ENCODE measurements around the gene CSNK1A1. TPM values are rescaled to one million over a fixed set of nuclear protein-coding genes. Genes with fewer than 3 reads are reported as not detected.
"Not testable (repeated sequence)": the region's sequence is repeated elsewhere in the genome, so short reads cannot be mapped to it uniquely, and the experiment has no call there.

The CSNK1A1 gene
- total RNA-seq, 1 donor from 2014 or later: 194 TPM

DNA sequence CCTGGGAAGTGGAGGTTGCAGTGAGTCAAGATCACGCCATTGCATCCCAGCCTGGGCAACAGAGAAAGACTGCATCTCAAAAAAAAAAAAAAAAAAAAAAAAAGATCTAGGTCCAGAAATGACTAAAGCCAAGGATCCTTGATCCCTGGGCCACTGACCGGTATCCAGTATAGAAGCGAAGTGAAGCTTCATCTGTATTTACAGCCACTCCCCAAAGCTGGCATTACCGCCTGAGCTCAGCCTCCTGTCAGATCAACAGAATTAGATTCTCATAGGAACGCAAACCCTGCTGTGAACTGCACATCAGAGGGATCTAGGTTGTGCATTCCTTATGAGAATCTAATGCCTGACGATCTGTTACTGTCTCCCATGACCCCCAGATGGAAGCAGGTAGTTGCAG is 9.3 kb downstream of the CSNK1A1 start:
- Mint-ChIP-seq H3K4me3 (ENCODE audit: low read depth) (no peak overlapping the region), H3K36me3 (ENCODE audit: low read depth) (peaks cover 66% of the 10 kb centered on the region), H3K9me3 (no peaks in the 10 kb centered on the region)

DNA sequence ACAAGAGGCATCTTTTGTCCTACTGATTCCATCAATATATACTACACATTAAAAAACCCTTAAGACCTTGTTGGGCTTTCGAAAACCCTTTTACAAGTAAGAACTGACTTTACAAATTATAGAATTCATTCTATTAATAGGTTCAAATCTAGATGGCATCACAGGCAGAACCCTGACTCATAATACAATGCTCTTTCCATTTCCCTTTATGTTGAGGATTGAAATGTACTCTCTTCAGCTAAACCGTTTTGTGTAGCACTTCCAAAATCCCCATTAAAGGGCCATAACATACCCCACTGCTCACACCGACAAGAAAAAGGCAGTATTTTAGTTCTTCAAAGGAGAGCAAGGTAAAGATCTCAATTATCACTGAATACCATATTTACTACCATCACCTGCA is 11.2 kb downstream of the CSNK1A1 start:
- Mint-ChIP-seq H3K27me3 (ENCODE audit: low read depth) (no peaks in the 10 kb centered on the region), H3K4me1 (ENCODE audit: low read depth) (peaks cover 36% of the 10 kb centered on the region), H3K9me3 (no peaks in the 10 kb centered on the region), H3K36me3 (ENCODE audit: low read depth) (peaks cover 60% of the 10 kb centered on the region), H3K27ac (peak overlapping the region; percentile 29), H3K4me3 (ENCODE audit: low read depth) (no peak overlapping the region)
- no peak for DNase-seq (ENCODE audit: low spot score)
- intact Hi-C loops (cut with micrococcal nuclease): no loop called here

More for the DNA sequence above, 9.3 kb downstream of the CSNK1A1 start:
- intact Hi-C loops (cut with micrococcal nuclease): no loop called here
- Mint-ChIP-seq H3K27me3 (ENCODE audit: low read depth) (no peaks in the 10 kb centered on the region), H3K4me1 (ENCODE audit: low read depth) (peaks cover 37% of the 10 kb centered on the region), H3K27ac (peak overlapping the region; percentile 38)
- DNase-seq (ENCODE audit: low spot score): no peak

DNA sequence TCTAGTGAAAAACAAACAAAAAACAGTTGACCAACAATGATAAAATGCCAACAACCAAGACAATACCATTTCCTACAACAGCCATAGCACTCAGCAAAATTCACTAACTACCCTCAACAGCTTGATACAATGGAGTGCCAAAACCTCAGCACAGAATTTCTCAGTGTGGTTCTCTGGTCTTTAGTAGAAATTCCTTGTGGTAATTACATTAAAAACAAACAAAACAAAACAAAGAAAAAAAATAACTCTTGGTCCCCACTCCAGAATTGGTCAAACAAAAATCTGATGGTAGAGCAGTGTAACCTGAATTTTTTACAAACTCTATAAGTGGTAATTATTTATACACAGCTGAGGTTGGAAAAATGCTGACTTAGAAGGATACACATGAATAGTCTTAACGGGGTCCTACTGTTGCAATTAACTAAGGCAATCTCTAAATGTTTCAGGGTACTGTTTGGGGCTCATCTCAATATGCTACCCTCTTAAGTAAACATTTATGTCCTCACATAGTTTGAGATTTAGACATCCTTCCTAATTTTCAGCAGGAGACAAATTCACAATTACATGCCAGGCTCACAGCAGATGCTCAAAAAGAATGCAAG is 13.8 kb downstream of the CSNK1A1 start:
- peaks cover 42% of the 10 kb centered on the region for H3K4me1 Mint-ChIP-seq (ENCODE audit: low read depth)
- intact Hi-C loops (cut with micrococcal nuclease): no loop called here
- no peak overlapping the region for H3K27ac Mint-ChIP-seq
- peaks cover 60% of the 10 kb centered on the region for H3K36me3 Mint-ChIP-seq (ENCODE audit: low read depth)
- no peak overlapping the region for H3K4me3 Mint-ChIP-seq (ENCODE audit: low read depth)
- H3K9me3 Mint-ChIP-seq: no peaks in the 10 kb centered on the region
- no peaks in the 10 kb centered on the region for H3K27me3 Mint-ChIP-seq (ENCODE audit: low read depth)
- no peak for DNase-seq (ENCODE audit: low spot score)

GRCh38 chr5:149535787-149536186 is 15.5 kb downstream of the CSNK1A1 start:
- DNase-seq (ENCODE audit: low spot score); H3K4me3 Mint-ChIP-seq (ENCODE audit: low read depth); intact Hi-C loops (cut with micrococcal nuclease); H3K27me3 Mint-ChIP-seq (ENCODE audit: low read depth); H3K27ac Mint-ChIP-seq; H3K9me3 Mint-ChIP-seq: not testable (repeated sequence)
- Mint-ChIP-seq H3K36me3 (ENCODE audit: low read depth) (peaks cover 57% of the 10 kb centered on the region), H3K4me1 (ENCODE audit: low read depth) (peaks cover 43% of the 10 kb centered on the region)

GRCh38 chr5:149532413-149532812 is 18.8 kb downstream of the CSNK1A1 start:
- Mint-ChIP-seq H3K4me3 (ENCODE audit: low read depth) (no peak overlapping the region), H3K27ac (no peak overlapping the region), H3K27me3 (ENCODE audit: low read depth) (no peaks in the 10 kb centered on the region), H3K4me1 (ENCODE audit: low read depth) (peaks cover 51% of the 10 kb centered on the region), H3K9me3 (no peaks in the 10 kb centered on the region), H3K36me3 (ENCODE audit: low read depth) (peaks cover 57% of the 10 kb centered on the region)
- intact Hi-C loops (cut with micrococcal nuclease): no loop called here
- no peak for DNase-seq (ENCODE audit: low spot score)

- intact Hi-C loops (cut with micrococcal nuclease): loop anchor here (2.0 kb wide), 1 partner anchor 15 kb away; no protein-coding TSS in a partner anchor
- H3K27me3 Mint-ChIP-seq (ENCODE audit: low read depth): no peaks in the 10 kb centered on the region
These were observed 21.8 kb downstream of the CSNK1A1 start for GRCh38 chr5:149529463-149529862.

GRCh38 chr5:149528281-149529060 is 22.8 kb downstream of the CSNK1A1 start:
- no peaks in the 10 kb centered on the region for H3K9me3 Mint-ChIP-seq
- no peak for DNase-seq (ENCODE audit: low spot score)
- peak overlapping the region; percentile 18 for H3K27ac Mint-ChIP-seq
- intact Hi-C loops (cut with micrococcal nuclease): loop anchor here (2.0 kb wide), 1 partner anchor 16 kb away; no protein-coding TSS in a partner anchor
- H3K27me3 Mint-ChIP-seq (ENCODE audit: low read depth): no peaks in the 10 kb centered on the region
- H3K4me3 Mint-ChIP-seq (ENCODE audit: low read depth): no peak overlapping the region
- H3K36me3 Mint-ChIP-seq (ENCODE audit: low read depth): peaks cover 51% of the 10 kb centered on the region
- H3K4me1 Mint-ChIP-seq (ENCODE audit: low read depth): peaks cover 56% of the 10 kb centered on the region

More at GRCh38 chr5:149529463-149529862, 21.8 kb downstream of the CSNK1A1 start:
- Mint-ChIP-seq H3K4me3 (ENCODE audit: low read depth) (no peak overlapping the region), H3K4me1 (ENCODE audit: low read depth) (peaks cover 59% of the 10 kb centered on the region), H3K9me3 (no peaks in the 10 kb centered on the region), H3K27ac (no peak overlapping the region), H3K36me3 (ENCODE audit: low read depth) (peaks cover 47% of the 10 kb centered on the region)
- DNase-seq (ENCODE audit: low spot score): no peak

DNA sequence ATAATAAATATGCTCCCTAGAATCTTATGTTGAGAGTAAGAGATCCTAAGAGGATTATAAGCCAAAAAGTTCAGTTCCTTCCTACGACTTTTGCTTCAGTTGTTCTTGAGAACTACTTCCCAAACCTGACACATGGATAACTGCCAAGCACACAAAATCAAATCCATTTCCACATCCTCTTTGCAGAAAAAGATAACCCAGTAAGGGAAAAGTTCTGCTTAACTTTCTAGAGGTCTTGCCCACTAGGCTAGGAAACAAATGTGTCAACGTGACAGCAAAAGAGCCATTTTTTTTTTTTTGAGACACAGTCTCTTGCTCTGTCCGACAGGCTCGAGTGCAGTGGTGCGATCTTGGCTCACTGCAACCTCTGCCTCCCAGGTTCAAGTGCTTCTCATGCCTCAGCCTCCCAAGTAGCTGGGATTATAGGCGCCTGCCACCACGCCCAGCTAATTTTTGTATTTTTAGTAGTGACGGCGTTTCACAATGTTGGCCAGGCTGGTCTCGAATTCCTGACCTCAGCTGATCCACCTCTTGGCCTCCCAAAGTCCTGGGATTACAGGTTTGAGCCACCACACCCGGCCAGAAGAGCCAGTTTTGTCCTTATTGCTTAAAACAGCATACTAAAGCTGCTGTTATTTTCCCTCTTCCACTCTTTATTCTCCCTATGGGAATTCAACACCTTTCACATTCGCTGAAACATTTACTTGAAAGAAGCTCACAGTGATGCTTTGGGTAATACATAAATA is 24.2 kb downstream of the CSNK1A1 start:
- Mint-ChIP-seq H3K27ac (no peak overlapping the region), H3K36me3 (ENCODE audit: low read depth) (peaks cover 51% of the 10 kb centered on the region), H3K9me3 (no peaks in the 10 kb centered on the region), H3K4me3 (ENCODE audit: low read depth) (no peak overlapping the region), H3K27me3 (ENCODE audit: low read depth) (no peaks in the 10 kb centered on the region), H3K4me1 (ENCODE audit: low read depth) (peaks cover 54% of the 10 kb centered on the region)
- no peak for DNase-seq (ENCODE audit: low spot score)
- intact Hi-C loops (cut with micrococcal nuclease): no loop called here

GRCh38 chr5:149521739-149522685 is 29.2 kb downstream of the CSNK1A1 start:
- Mint-ChIP-seq H3K27ac (no peak overlapping the region), H3K27me3 (ENCODE audit: low read depth) (no peaks in the 10 kb centered on the region), H3K4me3 (ENCODE audit: low read depth) (no peak overlapping the region), H3K4me1 (ENCODE audit: low read depth) (peaks cover 52% of the 10 kb centered on the region), H3K9me3 (no peaks in the 10 kb centered on the region), H3K36me3 (ENCODE audit: low read depth) (peaks cover 67% of the 10 kb centered on the region)
- no peak for DNase-seq (ENCODE audit: low spot score)
- intact Hi-C loops (cut with micrococcal nuclease): no loop called here

GRCh38 chr5:149519601-149520000 is 31.6 kb downstream of the CSNK1A1 start:
- peak overlapping the region; percentile 1 for H3K27ac Mint-ChIP-seq
- no peaks in the 10 kb centered on the region for H3K27me3 Mint-ChIP-seq (ENCODE audit: low read depth)
- intact Hi-C loops (cut with micrococcal nuclease): no loop called here
- peaks cover 48% of the 10 kb centered on the region for H3K4me1 Mint-ChIP-seq (ENCODE audit: low read depth)
- H3K9me3 Mint-ChIP-seq: no peaks in the 10 kb centered on the region
- DNase-seq (ENCODE audit: low spot score): no peak
- no peak overlapping the region for H3K4me3 Mint-ChIP-seq (ENCODE audit: low read depth)
- peaks cover 69% of the 10 kb centered on the region for H3K36me3 Mint-ChIP-seq (ENCODE audit: low read depth)

DNA sequence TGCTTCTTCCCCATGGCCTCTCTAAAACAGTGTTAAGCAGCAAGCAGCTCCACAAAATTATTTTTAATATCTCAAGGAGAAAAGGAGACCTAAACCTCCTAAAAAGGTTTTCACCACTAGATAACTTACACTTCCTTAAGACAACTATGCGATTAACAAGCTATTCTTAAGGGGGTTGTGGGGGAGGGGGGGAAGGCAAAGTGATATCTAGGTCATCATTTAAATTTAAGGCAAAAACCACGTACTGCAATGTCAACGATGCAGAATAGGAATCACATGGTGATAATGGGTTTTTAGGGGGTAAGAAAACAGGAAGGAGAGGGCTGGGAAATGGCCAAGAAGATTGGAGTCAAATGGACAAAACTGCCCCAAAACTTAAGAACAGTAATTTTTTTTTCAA is 32.6 kb downstream of the CSNK1A1 start:
- Mint-ChIP-seq H3K4me1 (ENCODE audit: low read depth) (peaks cover 47% of the 10 kb centered on the region), H3K36me3 (ENCODE audit: low read depth) (peaks cover 59% of the 10 kb centered on the region), H3K27ac (no peak overlapping the region), H3K9me3 (no peaks in the 10 kb centered on the region), H3K27me3 (ENCODE audit: low read depth) (no peaks in the 10 kb centered on the region), H3K4me3 (ENCODE audit: low read depth) (no peak overlapping the region)
- DNase-seq (ENCODE audit: low spot score): no peak
- intact Hi-C loops (cut with micrococcal nuclease): no loop called here

GRCh38 chr5:149517461-149518122 is 33.6 kb downstream of the CSNK1A1 start:
- Mint-ChIP-seq H3K4me1 (ENCODE audit: low read depth) (peaks cover 43% of the 10 kb centered on the region), H3K27ac (no peak overlapping the region), H3K36me3 (ENCODE audit: low read depth) (peaks cover 60% of the 10 kb centered on the region), H3K27me3 (ENCODE audit: low read depth) (no peaks in the 10 kb centered on the region), H3K4me3 (ENCODE audit: low read depth) (no peak overlapping the region), H3K9me3 (no peaks in the 10 kb centered on the region)
- intact Hi-C loops (cut with micrococcal nuclease): no loop called here
- no peak for DNase-seq (ENCODE audit: low spot score)
